Measurements from ENCODE around the gene DNM3. TPM values are rescaled to one million over a fixed set of nuclear protein-coding genes. Genes with fewer than 3 reads are reported as not detected.

DNM3 gene
- total RNA-seq, 1 experiment from 2014 or later = 0.11 TPM

- H3K9me3 ChIP-seq = no peaks in the 10 kb centered on the region
- intact Hi-C loops (cut with micrococcal nuclease; ENCODE audit: unreplicated experiment) = no loop called here
- no peak overlapping the region for H3K27ac Mint-ChIP-seq (ENCODE audit: unreplicated experiment)
- TF ChIP-seq, protein P1, sequence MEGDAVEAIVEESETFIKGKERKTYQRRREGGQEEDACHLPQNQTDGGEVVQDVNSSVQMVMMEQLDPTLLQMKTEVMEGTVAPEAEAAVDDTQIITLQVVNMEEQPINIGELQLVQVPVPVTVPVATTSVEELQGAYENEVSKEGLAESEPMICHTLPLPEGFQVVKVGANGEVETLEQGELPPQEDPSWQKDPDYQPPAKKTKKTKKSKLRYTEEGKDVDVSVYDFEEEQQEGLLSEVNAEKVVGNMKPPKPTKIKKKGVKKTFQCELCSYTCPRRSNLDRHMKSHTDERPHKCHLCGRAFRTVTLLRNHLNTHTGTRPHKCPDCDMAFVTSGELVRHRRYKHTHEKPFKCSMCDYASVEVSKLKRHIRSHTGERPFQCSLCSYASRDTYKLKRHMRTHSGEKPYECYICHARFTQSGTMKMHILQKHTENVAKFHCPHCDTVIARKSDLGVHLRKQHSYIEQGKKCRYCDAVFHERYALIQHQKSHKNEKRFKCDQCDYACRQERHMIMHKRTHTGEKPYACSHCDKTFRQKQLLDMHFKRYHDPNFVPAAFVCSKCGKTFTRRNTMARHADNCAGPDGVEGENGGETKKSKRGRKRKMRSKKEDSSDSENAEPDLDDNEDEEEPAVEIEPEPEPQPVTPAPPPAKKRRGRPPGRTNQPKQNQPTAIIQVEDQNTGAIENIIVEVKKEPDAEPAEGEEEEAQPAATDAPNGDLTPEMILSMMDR (IDR thresholded peaks at IDR 0.05; ENCODE audit: insufficient read depth in 1 of 2, low read depth in 1 of 2, low read length in 1 of 2, severe bottlenecking in 1 of 2, unreplicated experiment in 1 of 2) = no peak
- CTCF ChIA-PET = no interaction called here
- no peaks in the 10 kb centered on the region for H3K27me3 ChIP-seq (replicated peaks; ENCODE audit: control insufficient read depth, insufficient read depth, low read length)
- no peak overlapping the region for H3K4me3 Mint-ChIP-seq (ENCODE audit: unreplicated experiment)
- BruUV-seq (replicated peaks) = no TSS peak
- peaks cover 3% of the 10 kb centered on the region for H3K27me3 Mint-ChIP-seq (ENCODE audit: insufficient read depth, unreplicated experiment)
- no peaks in the 10 kb centered on the region for H3K9me3 Mint-ChIP-seq (ENCODE audit: unreplicated experiment)
- H3K36me3 ChIP-seq (ENCODE audit: control insufficient read depth, insufficient read depth, low read length) = no peaks in the 10 kb centered on the region
- no peak overlapping the region for H3K4me3 ChIP-seq (ENCODE audit: low read depth, low read length)
- DNase-seq = no peak
- POLR2A ChIA-PET = no interaction called here
- H3K36me3 Mint-ChIP-seq (ENCODE audit: insufficient read depth, unreplicated experiment) = no peaks in the 10 kb centered on the region
- H3K4me1 Mint-ChIP-seq (ENCODE audit: low read depth, unreplicated experiment) = no peaks in the 10 kb centered on the region
- 0 out of 2 replicates have a peak, but pooled peaks cover 3% of the 10 kb centered on the region for H3K4me1 ChIP-seq
Measured at GRCh38 chr1:172068334-172068733, 227.0 kb downstream of the DNM3 start.

- Mint-ChIP-seq H3K27ac (ENCODE audit: unreplicated experiment) (no peak overlapping the region), H3K4me3 (ENCODE audit: unreplicated experiment) (no peak overlapping the region), H3K4me1 (ENCODE audit: low read depth, unreplicated experiment) (no peaks in the 10 kb centered on the region), H3K27me3 (ENCODE audit: insufficient read depth, unreplicated experiment) (peaks cover 3% of the 10 kb centered on the region), H3K36me3 (ENCODE audit: insufficient read depth, unreplicated experiment) (no peaks in the 10 kb centered on the region), H3K9me3 (ENCODE audit: unreplicated experiment) (no peaks in the 10 kb centered on the region)
- POLR2A ChIA-PET = no interaction called here
- Histone ChIP-seq H3K27me3 (replicated peaks; ENCODE audit: control insufficient read depth, insufficient read depth, low read length) (no peaks in the 10 kb centered on the region), H3K4me1 (0 out of 2 replicates have a peak, but pooled peaks cover under 1% of the 10 kb centered on the region), H3K4me3 (ENCODE audit: low read depth, low read length) (no peak overlapping the region), H3K9me3 (no peaks in the 10 kb centered on the region), H3K36me3 (ENCODE audit: control insufficient read depth, insufficient read depth, low read length) (no peaks in the 10 kb centered on the region)
- BruUV-seq (replicated peaks) = no TSS peak
- CTCF ChIA-PET = interaction anchor here (0.7 kb wide), 1 partner anchor 11 kb away, joined by 3 read pairs; no protein-coding TSS in a partner anchor
- intact Hi-C loops (cut with micrococcal nuclease; ENCODE audit: unreplicated experiment) = no loop called here
- no peak for DNase-seq
- TF ChIP-seq, protein P1 (IDR thresholded peaks at IDR 0.05; ENCODE audit: insufficient read depth in 1 of 2, low read depth in 1 of 2, low read length in 1 of 2, severe bottlenecking in 1 of 2, unreplicated experiment in 1 of 2) = no peak
Measured at GRCh38 chr1:172069051-172069450, 227.8 kb downstream of the DNM3 start.

DNA sequence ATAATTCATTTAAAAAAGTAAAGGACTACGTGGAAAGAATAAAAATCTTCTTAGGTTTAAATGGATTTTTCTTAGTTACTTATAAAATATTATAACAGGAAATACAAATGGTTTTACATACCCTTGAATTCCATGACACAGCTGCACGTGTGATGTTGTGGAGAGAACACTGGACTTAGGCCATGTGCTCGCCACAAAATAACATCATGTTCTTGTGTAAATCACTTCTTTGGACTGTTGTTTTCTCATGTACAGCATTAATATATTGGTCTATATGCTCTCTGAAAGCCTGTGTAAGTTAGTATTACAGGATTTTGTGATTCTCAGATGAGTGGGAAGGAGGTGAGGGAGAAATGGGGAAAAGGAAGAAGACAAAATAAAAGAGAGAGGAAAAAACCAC, 228.2 kb downstream of the DNM3 start:
- DNase-seq = no peak
- Histone ChIP-seq H3K36me3 (ENCODE audit: control insufficient read depth, insufficient read depth, low read length) (no peaks in the 10 kb centered on the region), H3K4me3 (ENCODE audit: low read depth, low read length) (no peak overlapping the region), H3K9me3 (no peaks in the 10 kb centered on the region), H3K4me1 (no peaks in the 10 kb centered on the region), H3K27me3 (replicated peaks; ENCODE audit: control insufficient read depth, insufficient read depth, low read length) (no peaks in the 10 kb centered on the region)
- H3K27ac Mint-ChIP-seq (ENCODE audit: unreplicated experiment) = no peak overlapping the region
- peaks cover 3% of the 10 kb centered on the region for H3K27me3 Mint-ChIP-seq (ENCODE audit: insufficient read depth, unreplicated experiment)
- H3K36me3 Mint-ChIP-seq (ENCODE audit: insufficient read depth, unreplicated experiment) = no peaks in the 10 kb centered on the region
- TF ChIP-seq, protein P1 (IDR thresholded peaks at IDR 0.05; ENCODE audit: insufficient read depth in 1 of 2, low read depth in 1 of 2, low read length in 1 of 2, severe bottlenecking in 1 of 2, unreplicated experiment in 1 of 2) = no peak
- no peak overlapping the region for H3K4me3 Mint-ChIP-seq (ENCODE audit: unreplicated experiment)
- intact Hi-C loops (cut with micrococcal nuclease; ENCODE audit: unreplicated experiment) = no loop called here
- no peaks in the 10 kb centered on the region for H3K9me3 Mint-ChIP-seq (ENCODE audit: unreplicated experiment)
- no TSS peak for BruUV-seq (replicated peaks)
- no peaks in the 10 kb centered on the region for H3K4me1 Mint-ChIP-seq (ENCODE audit: low read depth, unreplicated experiment)
- CTCF ChIA-PET = interaction anchor here (0.7 kb wide), 1 partner anchor 11 kb away, joined by 3 read pairs; no protein-coding TSS in a partner anchor
- POLR2A ChIA-PET = no interaction called here

Data from Caco-2 (cell line).